Immature natural killer cell (primary cell): Measurements from ENCODE around the gene EP300. TPM values are rescaled to one million over a fixed set of nuclear protein-coding genes. Genes with fewer than 3 reads are reported as not detected.

ENCODE experiments used
- DNase-seq, 3 donors: peaks; one replicate each; pipeline ENCODE4 v3.0.0; 2022; ENCODE audit warnings: mixed read lengths in 1 of 3
- H3K27ac Mint-ChIP-seq, 6 donors: one replicate each; pipeline ENCODE4 v1.8.0; 2020; ENCODE audit warnings: mixed read lengths in 6 of 6, mild to moderate bottlenecking in 5 of 6, inconsistent platforms in 4 of 6, moderate library complexity in 3 of 6
- H3K27me3 Mint-ChIP-seq, 3 donors: one replicate each; pipeline ENCODE4 v1.8.0; 2020 to 2021; ENCODE audit warnings: low read depth in 3 of 3, mild to moderate bottlenecking in 3 of 3, mixed read lengths in 3 of 3, moderate library complexity in 3 of 3, inconsistent platforms in 1 of 3
- H3K36me3 Mint-ChIP-seq, 3 donors: one replicate each; pipeline ENCODE4 v1.8.0; 2020; ENCODE audit warnings: mixed read lengths in 3 of 3, inconsistent platforms in 2 of 3, mild to moderate bottlenecking in 2 of 3
- H3K4me1 Mint-ChIP-seq, 2 donors: one replicate each; pipeline ENCODE4 v1.8.0; 2020; ENCODE audit warnings: inconsistent platforms in 2 of 2, mild to moderate bottlenecking in 2 of 2, mixed read lengths in 2 of 2, moderate library complexity in 1 of 2
- H3K4me3 Mint-ChIP-seq, 5 donors: one replicate each; pipeline ENCODE4 v1.8.0; 2020; ENCODE audit warnings: mild to moderate bottlenecking in 5 of 5, mixed read lengths in 5 of 5, inconsistent platforms in 3 of 5, moderate library complexity in 3 of 5
- H3K9me3 Mint-ChIP-seq, 6 donors: one replicate each; pipeline ENCODE4 v1.8.0; 2020; ENCODE audit warnings: mild to moderate bottlenecking in 6 of 6, mixed read lengths in 6 of 6, inconsistent platforms in 4 of 6, moderate library complexity in 3 of 6
- polyA plus RNA-seq, 3 donors: library from polyadenylated mRNA; unstranded; fragments of 300-500 nt; fragmentation: Illumina TruSeq; gene quantifications; one replicate each; pipeline ENCODE4 v1.2.3, GENCODE V29; 2021

EP300 gene
- polyA plus RNA-seq, 3 donors from 2014 or later, result 4.6 to 23.1 (median 8.6) TPM

GRCh38 chr22:41215926-41216325 is 123.5 kb downstream of the EP300 start:
- Mint-ChIP-seq H3K27me3 (no peaks in the 10 kb centered on the region), H3K4me3 (no peak overlapping the region), H3K4me1 (peaks cover 8 to 10% of the 10 kb centered on the region in 2 donors), H3K36me3 (peaks cover 11 to 32% (median 18%) of the 10 kb centered on the region in 3 donors), H3K27ac (no peak overlapping the region), H3K9me3 (no peaks in the 10 kb centered on the region)
- DNase-seq, result no peak

- H3K4me1 Mint-ChIP-seq, result peaks cover 8 to 10% of the 10 kb centered on the region in 2 donors
- peak overlapping the region in 1 of 6 donors; percentile 60 for H3K27ac Mint-ChIP-seq
- H3K27me3 Mint-ChIP-seq, result no peaks in the 10 kb centered on the region
- H3K4me3 Mint-ChIP-seq, result no peak overlapping the region
- peaks cover 13 to 36% (median 22%) of the 10 kb centered on the region in 3 donors for H3K36me3 Mint-ChIP-seq
- H3K9me3 Mint-ChIP-seq, result no peaks in the 10 kb centered on the region
- no peak for DNase-seq
Measured at GRCh38 chr22:41216984-41217383, 124.6 kb downstream of the EP300 start.

- Mint-ChIP-seq H3K36me3 (peaks cover 11 to 33% (median 22%) of the 10 kb centered on the region in 3 donors), H3K9me3 (no peaks in the 10 kb centered on the region), H3K4me1 (peaks cover 8 to 10% of the 10 kb centered on the region in 2 donors), H3K4me3 (peak overlapping the region in 2 of 5 donors; percentile 4 to 43), H3K27me3 (no peaks in the 10 kb centered on the region), H3K27ac (peak overlapping the region in 4 of 6 donors; percentile 60 to 72 (median 70))
- DNase-seq, result no peak
Measured at GRCh38 chr22:41217553-41218157, 125.3 kb downstream of the EP300 start.

- Mint-ChIP-seq H3K36me3 (peaks cover 4 to 26% (median 7%) of the 10 kb centered on the region in 3 donors), H3K4me1 (peaks cover 1 to 2% of the 10 kb centered on the region in 2 donors), H3K27ac (no peak overlapping the region), H3K4me3 (no peak overlapping the region), H3K27me3 (no peaks in the 10 kb centered on the region), H3K9me3 (no peaks in the 10 kb centered on the region)
- DNase-seq, result no peak
Measured at GRCh38 chr22:41222846-41223507, 130.6 kb downstream of the EP300 start.

- no peak overlapping the region for H3K4me3 Mint-ChIP-seq
- peaks cover 4 to 26% (median 7%) of the 10 kb centered on the region in 3 donors for H3K36me3 Mint-ChIP-seq
- peak overlapping the region in 1 of 6 donors; percentile 2 for H3K27ac Mint-ChIP-seq
- no peaks in the 10 kb centered on the region for H3K9me3 Mint-ChIP-seq
- no peaks in the 10 kb centered on the region for H3K4me1 Mint-ChIP-seq
- DNase-seq, result no peak
- no peaks in the 10 kb centered on the region for H3K27me3 Mint-ChIP-seq
Measured at GRCh38 chr22:41223535-41223934, 131.1 kb downstream of the EP300 start.

GRCh38 chr22:41226723-41227655 is 134.6 kb downstream of the EP300 start:
- Mint-ChIP-seq H3K27me3 (no peaks in the 10 kb centered on the region), H3K4me3 (no peak overlapping the region), H3K4me1 (no peaks in the 10 kb centered on the region), H3K9me3 (no peaks in the 10 kb centered on the region), H3K27ac (peak overlapping the region in 1 of 6 donors; percentile 40), H3K36me3 (peaks cover 0 to 10% (median 3%) of the 10 kb centered on the region in 3 donors)
- DNase-seq, result no peak

GRCh38 chr22:41229215-41229614 is 136.8 kb downstream of the EP300 start:
- H3K36me3 Mint-ChIP-seq, result peaks cover 0 to 7% (median 3%) of the 10 kb centered on the region in 3 donors
- no peak for DNase-seq
- no peaks in the 10 kb centered on the region for H3K4me1 Mint-ChIP-seq
- no peak overlapping the region for H3K4me3 Mint-ChIP-seq
- H3K27me3 Mint-ChIP-seq, result no peaks in the 10 kb centered on the region
- H3K27ac Mint-ChIP-seq, result no peak overlapping the region
- H3K9me3 Mint-ChIP-seq, result no peaks in the 10 kb centered on the region

Other genes with a start within 250 kb of the EP300 start
- gene ST13, start 236.0 kb upstream of the EP300 start, polyA plus RNA-seq, result 100 to 1,000 TPM; 111 to 131 (median 111) TPM
- gene XPNPEP3, start 235.4 kb upstream of the EP300 start, polyA plus RNA-seq, result 10 to 100 TPM in 1 of 3 donors, 1 to 10 TPM in 2; 5.9 to 11.4 (median 9.9) TPM
- gene DNAJB7, start 230.5 kb upstream of the EP300 start, polyA plus RNA-seq, result under 1 TPM in 1 of 3 donors, not detected in 2; 0.21 TPM
- gene RBX1, start 141.2 kb upstream of the EP300 start, polyA plus RNA-seq, result 100 to 1,000 TPM; 117 to 216 (median 139) TPM
- gene L3MBTL2, start 112.7 kb downstream of the EP300 start, polyA plus RNA-seq, result 10 to 100 TPM; 26.6 to 32.2 (median 30.5) TPM
- under 1 TPM in 2 of 3 donors, not detected in 1; 0.32 to 0.90 TPM for gene CHADL, start 148.3 kb downstream of the EP300 start, polyA plus RNA-seq
- 10 to 100 TPM; 10.4 to 29.9 (median 15.6) TPM for gene RANGAP1, start 193.6 kb downstream of the EP300 start, polyA plus RNA-seq
- gene ZC3H7B, start 208.9 kb downstream of the EP300 start, polyA plus RNA-seq, result 1 to 10 TPM in 1 of 3 donors, under 1 TPM in 1, not detected in 1; 0.33 to 2.4 TPM